ENCODE measurements around the gene SIT1. TPM values are rescaled to one million over a fixed set of nuclear protein-coding genes. Genes with fewer than 3 reads are reported as not detected.

SIT1 gene
- total and polyA plus RNA-seq, 2 experiments from 2014 or later: 13.2 to 14.7 TPM

DNA sequence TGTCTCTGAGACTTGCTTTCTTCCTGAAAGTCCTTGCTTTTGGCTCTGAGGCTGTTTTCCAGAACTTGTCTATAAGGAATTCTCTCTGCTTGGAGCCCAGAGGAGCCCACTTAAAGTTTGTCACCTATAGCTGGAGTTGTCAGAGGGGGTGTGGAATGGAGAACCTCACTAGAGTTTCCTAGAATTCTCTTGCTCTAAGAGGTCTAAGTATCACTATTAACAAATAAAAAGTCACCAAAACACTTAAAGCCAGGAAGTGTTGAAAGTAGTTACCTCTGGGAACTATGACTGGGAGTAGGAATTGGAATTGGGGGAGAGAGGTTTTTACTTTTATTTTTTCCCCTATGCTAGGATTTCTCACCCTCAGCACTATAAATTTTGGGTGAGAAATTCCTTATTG is 15.0 kb downstream of the SIT1 start:
- H3F3A ChIP-seq (replicated peaks; ENCODE audit: low read depth): no peaks in the 10 kb centered on the region
- Mint-ChIP-seq H3K4me3 (no peak overlapping the region), H3K36me3 (ENCODE audit: low read depth) (peaks cover 5% of the 10 kb centered on the region)

More for the DNA sequence above, 15.0 kb downstream of the SIT1 start:
- no peaks in the 10 kb centered on the region for H3K4me1 ChIP-seq (ENCODE audit: insufficient read depth)
- no peak overlapping the region for H3K4me2 ChIP-seq
- no peaks in the 10 kb centered on the region for H3K4me1 Mint-ChIP-seq
- no peak overlapping the region for H3K27ac Mint-ChIP-seq
- no peaks in the 10 kb centered on the region for H3K36me3 ChIP-seq (ENCODE audit: insufficient read depth)
- TF ChIP-seq EZH2 (IDR thresholded peaks at IDR 0.05; ENCODE audit: low read depth, unreplicated experiment) (no peak), POLR2AphosphoS5 (IDR thresholded peaks at IDR 0.05; ENCODE audit: low read depth) (no peak), JUNB (IDR thresholded peaks at IDR 0.05; ENCODE audit: unreplicated experiment) (no peak), ZNF114 (CRISPR knock-in tag; IDR thresholded peaks at IDR 0.05) (no peak), NANOG (IDR thresholded peaks at IDR 0.05; ENCODE audit: borderline replicate concordance) (no peak)
- TF ChIP-seq, protein P1, sequence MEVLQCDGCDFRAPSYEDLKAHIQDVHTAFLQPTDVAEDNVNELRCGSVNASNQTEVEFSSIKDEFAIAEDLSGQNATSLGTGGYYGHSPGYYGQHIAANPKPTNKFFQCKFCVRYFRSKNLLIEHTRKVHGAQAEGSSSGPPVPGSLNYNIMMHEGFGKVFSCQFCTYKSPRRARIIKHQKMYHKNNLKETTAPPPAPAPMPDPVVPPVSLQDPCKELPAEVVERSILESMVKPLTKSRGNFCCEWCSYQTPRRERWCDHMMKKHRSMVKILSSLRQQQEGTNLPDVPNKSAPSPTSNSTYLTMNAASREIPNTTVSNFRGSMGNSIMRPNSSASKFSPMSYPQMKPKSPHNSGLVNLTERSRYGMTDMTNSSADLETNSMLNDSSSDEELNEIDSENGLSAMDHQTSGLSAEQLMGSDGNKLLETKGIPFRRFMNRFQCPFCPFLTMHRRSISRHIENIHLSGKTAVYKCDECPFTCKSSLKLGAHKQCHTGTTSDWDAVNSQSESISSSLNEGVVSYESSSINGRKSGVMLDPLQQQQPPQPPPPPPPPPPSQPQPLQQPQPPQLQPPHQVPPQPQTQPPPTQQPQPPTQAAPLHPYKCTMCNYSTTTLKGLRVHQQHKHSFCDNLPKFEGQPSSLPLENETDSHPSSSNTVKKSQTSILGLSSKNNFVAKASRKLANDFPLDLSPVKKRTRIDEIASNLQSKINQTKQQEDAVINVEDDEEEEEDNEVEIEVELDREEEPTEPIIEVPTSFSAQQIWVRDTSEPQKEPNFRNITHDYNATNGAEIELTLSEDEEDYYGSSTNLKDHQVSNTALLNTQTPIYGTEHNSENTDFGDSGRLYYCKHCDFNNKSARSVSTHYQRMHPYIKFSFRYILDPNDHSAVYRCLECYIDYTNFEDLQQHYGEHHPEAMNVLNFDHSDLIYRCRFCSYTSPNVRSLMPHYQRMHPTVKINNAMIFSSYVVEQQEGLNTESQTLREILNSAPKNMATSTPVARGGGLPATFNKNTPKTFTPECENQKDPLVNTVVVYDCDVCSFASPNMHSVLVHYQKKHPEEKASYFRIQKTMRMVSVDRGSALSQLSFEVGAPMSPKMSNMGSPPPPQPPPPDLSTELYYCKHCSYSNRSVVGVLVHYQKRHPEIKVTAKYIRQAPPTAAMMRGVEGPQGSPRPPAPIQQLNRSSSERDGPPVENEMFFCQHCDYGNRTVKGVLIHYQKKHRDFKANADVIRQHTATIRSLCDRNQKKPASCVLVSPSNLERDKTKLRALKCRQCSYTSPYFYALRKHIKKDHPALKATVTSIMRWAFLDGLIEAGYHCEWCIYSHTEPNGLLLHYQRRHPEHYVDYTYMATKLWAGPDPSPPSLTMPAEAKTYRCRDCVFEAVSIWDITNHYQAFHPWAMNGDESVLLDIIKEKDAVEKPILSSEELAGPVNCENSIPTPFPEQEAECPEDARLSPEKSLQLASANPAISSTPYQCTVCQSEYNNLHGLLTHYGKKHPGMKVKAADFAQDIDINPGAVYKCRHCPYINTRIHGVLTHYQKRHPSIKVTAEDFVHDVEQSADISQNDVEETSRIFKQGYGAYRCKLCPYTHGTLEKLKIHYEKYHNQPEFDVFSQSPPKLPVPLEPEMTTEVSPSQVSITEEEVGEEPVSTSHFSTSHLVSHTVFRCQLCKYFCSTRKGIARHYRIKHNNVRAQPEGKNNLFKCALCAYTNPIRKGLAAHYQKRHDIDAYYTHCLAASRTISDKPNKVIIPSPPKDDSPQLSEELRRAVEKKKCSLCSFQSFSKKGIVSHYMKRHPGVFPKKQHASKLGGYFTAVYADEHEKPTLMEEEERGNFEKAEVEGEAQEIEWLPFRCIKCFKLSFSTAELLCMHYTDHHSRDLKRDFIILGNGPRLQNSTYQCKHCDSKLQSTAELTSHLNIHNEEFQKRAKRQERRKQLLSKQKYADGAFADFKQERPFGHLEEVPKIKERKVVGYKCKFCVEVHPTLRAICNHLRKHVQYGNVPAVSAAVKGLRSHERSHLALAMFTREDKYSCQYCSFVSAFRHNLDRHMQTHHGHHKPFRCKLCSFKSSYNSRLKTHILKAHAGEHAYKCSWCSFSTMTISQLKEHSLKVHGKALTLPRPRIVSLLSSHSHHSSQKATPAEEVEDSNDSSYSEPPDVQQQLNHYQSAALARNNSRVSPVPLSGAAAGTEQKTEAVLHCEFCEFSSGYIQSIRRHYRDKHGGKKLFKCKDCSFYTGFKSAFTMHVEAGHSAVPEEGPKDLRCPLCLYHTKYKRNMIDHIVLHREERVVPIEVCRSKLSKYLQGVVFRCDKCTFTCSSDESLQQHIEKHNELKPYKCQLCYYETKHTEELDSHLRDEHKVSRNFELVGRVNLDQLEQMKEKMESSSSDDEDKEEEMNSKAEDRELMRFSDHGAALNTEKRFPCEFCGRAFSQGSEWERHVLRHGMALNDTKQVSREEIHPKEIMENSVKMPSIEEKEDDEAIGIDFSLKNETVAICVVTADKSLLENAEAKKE (CRISPR knock-in tag; IDR thresholded peaks at IDR 0.05): no peak
- TF ChIP-seq, protein P2, sequence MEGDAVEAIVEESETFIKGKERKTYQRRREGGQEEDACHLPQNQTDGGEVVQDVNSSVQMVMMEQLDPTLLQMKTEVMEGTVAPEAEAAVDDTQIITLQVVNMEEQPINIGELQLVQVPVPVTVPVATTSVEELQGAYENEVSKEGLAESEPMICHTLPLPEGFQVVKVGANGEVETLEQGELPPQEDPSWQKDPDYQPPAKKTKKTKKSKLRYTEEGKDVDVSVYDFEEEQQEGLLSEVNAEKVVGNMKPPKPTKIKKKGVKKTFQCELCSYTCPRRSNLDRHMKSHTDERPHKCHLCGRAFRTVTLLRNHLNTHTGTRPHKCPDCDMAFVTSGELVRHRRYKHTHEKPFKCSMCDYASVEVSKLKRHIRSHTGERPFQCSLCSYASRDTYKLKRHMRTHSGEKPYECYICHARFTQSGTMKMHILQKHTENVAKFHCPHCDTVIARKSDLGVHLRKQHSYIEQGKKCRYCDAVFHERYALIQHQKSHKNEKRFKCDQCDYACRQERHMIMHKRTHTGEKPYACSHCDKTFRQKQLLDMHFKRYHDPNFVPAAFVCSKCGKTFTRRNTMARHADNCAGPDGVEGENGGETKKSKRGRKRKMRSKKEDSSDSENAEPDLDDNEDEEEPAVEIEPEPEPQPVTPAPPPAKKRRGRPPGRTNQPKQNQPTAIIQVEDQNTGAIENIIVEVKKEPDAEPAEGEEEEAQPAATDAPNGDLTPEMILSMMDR (conservative IDR thresholded peaks at IDR 0.05; ENCODE audit: low read depth in 2 of 2): no peak
- TF ChIP-seq, protein P3, sequence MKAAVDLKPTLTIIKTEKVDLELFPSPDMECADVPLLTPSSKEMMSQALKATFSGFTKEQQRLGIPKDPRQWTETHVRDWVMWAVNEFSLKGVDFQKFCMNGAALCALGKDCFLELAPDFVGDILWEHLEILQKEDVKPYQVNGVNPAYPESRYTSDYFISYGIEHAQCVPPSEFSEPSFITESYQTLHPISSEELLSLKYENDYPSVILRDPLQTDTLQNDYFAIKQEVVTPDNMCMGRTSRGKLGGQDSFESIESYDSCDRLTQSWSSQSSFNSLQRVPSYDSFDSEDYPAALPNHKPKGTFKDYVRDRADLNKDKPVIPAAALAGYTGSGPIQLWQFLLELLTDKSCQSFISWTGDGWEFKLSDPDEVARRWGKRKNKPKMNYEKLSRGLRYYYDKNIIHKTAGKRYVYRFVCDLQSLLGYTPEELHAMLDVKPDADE (IDR thresholded peaks at IDR 0.05): no peak
- DNase-seq (ENCODE audit: low spot score) (no peak), ATAC-seq (no peak)
- H3K27me3 ChIP-seq (ENCODE audit: insufficient read depth): no peaks in the 10 kb centered on the region
- no peak overlapping the region for H3K27ac ChIP-seq (ENCODE audit: low read depth)
- peaks cover 3% of the 10 kb centered on the region for H3K27me3 Mint-ChIP-seq (ENCODE audit: insufficient read depth, low read depth, poor library complexity)
- no peaks in the 10 kb centered on the region for H4K20me1 ChIP-seq (replicated peaks; ENCODE audit: insufficient read depth)
- no peak overlapping the region for H2AFZ ChIP-seq
- peaks cover 3% of the 10 kb centered on the region; the same call in 1 of the 3 replicates for H3K9me3 Mint-ChIP-seq
- H3K79me2 ChIP-seq (replicated peaks; ENCODE audit: insufficient read depth): no peaks in the 10 kb centered on the region
- no peak overlapping the region for H3K4me3 ChIP-seq
- no peaks in the 10 kb centered on the region for H3K9me2 ChIP-seq (ENCODE audit: insufficient read depth)

All from GM23338 (cell line).